GM04504 (cell line): ENCODE data around the gene KCND2.

ENCODE experiments used
- DNase-seq: peaks from one replicate; pipeline ENCODE4 v3.0.0-alpha.2; 2012; ENCODE audit warnings: low read depth

Gene KCND2

GRCh38 chr7:120703585-120704240 lies 430.7 kb downstream of the KCND2 start:
- no peak for DNase-seq

GRCh38 chr7:120709252-120709971 lies 436.4 kb downstream of the KCND2 start:
- no peak for DNase-seq

GRCh38 chr7:120709972-120710320 lies 437.0 kb downstream of the KCND2 start:
- no peak for DNase-seq

DNA sequence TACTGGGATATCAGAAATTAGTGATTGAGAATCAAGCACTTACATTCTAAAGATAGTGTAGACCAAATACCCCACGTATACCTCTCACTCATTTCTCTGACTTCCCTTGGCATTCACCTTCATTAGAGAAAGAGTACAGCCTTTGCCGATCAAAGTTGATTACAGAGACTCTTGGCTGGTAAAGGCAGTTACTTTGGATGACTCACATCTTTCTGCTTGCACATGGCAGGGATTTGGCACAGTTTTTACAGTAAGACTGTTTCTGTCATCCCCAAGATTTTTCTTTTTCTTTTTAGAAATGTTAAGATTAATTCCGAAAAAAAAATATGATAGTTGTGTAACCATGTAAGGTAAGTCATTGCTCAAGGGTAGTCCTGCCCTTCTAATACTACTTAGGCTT lies 442.0 kb downstream of the KCND2 start:
- no peak for DNase-seq

GRCh38 chr7:120716307-120716706 lies 443.3 kb downstream of the KCND2 start:
- DNase-seq: no peak

- no peak for DNase-seq
These were observed 444.2 kb downstream of the KCND2 start for GRCh38 chr7:120717166-120717565.

DNA sequence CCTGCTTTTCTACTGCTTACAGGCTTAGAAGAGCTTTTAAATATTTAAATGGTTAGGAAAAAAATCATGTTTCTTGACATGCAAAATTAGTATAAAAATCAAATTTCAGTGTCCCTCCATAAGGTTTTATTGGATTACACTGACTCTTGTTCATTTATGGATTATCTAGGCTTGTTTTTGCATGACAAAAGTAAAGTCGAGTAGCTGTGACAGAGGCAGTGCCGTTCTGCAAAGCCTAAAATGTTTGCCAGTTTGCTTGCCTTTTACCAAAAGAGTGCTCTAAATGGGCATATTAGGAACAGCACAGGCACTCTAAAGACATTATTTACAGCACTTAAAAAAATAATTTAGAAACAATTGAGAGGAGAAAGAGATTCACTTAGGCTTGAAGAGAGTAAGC lies 445.4 kb downstream of the KCND2 start:
- no peak for DNase-seq

- DNase-seq: no peak
These were observed 447.3 kb downstream of the KCND2 start for GRCh38 chr7:120720317-120720716.

GRCh38 chr7:120723465-120724385 lies 450.8 kb downstream of the KCND2 start:
- no peak for DNase-seq

- DNase-seq: no peak
These were observed 451.5 kb downstream of the KCND2 start for GRCh38 chr7:120724448-120724847.

GRCh38 chr7:120724955-120725354 lies 452.0 kb downstream of the KCND2 start:
- no peak for DNase-seq

- DNase-seq: no peak
These were observed 452.5 kb downstream of the KCND2 start for GRCh38 chr7:120725376-120726039.

- no peak for DNase-seq
These were observed 456.3 kb downstream of the KCND2 start for GRCh38 chr7:120729245-120729644.

GRCh38 chr7:120731271-120731670 lies 458.3 kb downstream of the KCND2 start:
- DNase-seq: no peak

- no peak for DNase-seq
These were observed 459.3 kb downstream of the KCND2 start for GRCh38 chr7:120732256-120732655.

DNA sequence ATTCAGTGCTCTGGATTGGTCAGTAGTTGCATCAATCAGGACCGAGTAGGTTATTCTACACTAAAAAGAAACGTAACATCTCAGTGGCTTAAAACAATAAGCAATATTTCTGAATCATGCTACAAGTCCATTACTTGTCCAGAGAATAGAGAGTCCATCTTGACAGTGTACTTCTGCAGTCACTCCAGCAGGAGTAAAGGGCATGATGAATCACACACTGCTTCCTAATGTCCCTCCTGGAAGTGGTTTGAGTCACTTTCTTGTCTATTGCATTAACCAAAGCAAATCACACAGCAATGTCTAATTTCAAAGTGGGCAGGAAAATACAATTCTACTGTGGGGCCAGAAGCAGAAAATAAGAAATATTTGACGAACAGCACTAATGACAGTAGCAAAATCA lies 460.2 kb downstream of the KCND2 start:
- no peak for DNase-seq

GRCh38 chr7:120733835-120734234 lies 460.9 kb downstream of the KCND2 start:
- DNase-seq: no peak

- no peak for DNase-seq
These were observed 462.8 kb downstream of the KCND2 start for GRCh38 chr7:120735791-120736190.

GRCh38 chr7:120738816-120739215 lies 465.8 kb downstream of the KCND2 start:
- DNase-seq: no peak

GRCh38 chr7:120740348-120740747 lies 467.4 kb downstream of the KCND2 start:
- DNase-seq: no peak

DNA sequence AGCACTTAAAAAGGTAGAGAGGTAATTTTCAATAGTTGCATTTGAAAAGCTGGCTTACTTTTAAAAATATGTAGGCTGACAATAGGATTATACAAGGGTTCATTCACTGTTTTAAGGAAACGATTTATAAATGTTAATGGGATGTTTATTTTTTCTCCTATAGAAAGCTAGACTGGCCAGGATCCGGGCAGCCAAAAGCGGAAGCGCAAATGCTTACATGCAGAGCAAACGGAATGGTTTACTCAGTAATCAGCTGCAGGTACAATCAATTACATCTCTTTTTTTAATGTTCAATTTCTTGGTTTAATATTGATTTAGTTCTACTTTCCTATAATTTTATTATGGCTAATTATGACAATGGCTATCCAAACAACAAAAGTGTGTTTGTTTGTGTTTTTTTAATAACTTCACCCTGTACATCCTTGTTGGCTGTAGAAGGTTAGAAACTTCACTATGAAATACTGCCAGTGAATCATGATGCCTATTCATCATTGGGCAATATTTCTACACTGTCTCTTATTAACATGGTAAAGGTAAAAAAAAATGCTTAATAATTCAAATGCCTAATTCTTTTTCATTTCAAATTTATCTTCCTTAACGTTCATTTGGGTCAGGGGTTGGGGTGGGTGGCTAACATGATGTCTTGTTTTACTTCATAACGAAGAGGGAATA lies 468.5 kb downstream of the KCND2 start:
- DNase-seq: no peak

DNA sequence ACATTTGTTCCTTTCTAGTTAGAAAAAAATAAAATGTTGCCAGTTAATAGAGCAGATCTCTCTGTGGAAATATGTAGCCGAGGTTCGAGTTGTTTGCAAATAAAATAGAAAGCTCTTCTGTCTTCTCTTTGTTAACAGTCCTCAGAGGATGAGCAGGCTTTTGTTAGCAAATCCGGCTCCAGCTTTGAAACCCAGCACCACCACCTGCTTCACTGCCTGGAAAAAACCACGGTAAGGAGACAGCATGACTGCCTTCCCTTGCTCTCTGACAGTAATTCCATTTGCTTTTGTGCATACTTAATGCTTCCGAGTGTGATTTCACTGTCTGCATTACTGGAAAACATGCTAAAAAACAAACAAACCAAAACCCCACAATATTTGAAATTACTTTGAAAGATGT lies 469.4 kb downstream of the KCND2 start:
- DNase-seq: no peak
